Mammary epithelial cell (primary cell): ENCODE data around the gene CCDC88B.
A peak's percentile ranks its signal among the peaks of the same experiment; 100 is the strongest.

Source experiments
- EZH2 ChIP-seq: IDR thresholded peaks from 2 replicates; pipeline ENCODE4 v1.6.1; 2012; ENCODE audit warnings: low read length, inconsistent platforms, borderline replicate concordance
- TF ChIP-seq, protein P1 (sequence below), 2 donors: IDR thresholded peaks in 1 of 2; conservative IDR thresholded peaks in 1 of 2; 2 replicates each; pipeline ENCODE4 v1.5.1; 2011 to 2012; ENCODE audit warnings: inconsistent platforms in 2 of 2, low read length in 2 of 2, mild to moderate bottlenecking in 2 of 2, control low read depth in 1 of 2, low read depth in 1 of 2; ENCODE audit not compliant: insufficient read depth in 1 of 2; ENCODE audit errors: extremely low read depth in 1 of 2

DNA sequence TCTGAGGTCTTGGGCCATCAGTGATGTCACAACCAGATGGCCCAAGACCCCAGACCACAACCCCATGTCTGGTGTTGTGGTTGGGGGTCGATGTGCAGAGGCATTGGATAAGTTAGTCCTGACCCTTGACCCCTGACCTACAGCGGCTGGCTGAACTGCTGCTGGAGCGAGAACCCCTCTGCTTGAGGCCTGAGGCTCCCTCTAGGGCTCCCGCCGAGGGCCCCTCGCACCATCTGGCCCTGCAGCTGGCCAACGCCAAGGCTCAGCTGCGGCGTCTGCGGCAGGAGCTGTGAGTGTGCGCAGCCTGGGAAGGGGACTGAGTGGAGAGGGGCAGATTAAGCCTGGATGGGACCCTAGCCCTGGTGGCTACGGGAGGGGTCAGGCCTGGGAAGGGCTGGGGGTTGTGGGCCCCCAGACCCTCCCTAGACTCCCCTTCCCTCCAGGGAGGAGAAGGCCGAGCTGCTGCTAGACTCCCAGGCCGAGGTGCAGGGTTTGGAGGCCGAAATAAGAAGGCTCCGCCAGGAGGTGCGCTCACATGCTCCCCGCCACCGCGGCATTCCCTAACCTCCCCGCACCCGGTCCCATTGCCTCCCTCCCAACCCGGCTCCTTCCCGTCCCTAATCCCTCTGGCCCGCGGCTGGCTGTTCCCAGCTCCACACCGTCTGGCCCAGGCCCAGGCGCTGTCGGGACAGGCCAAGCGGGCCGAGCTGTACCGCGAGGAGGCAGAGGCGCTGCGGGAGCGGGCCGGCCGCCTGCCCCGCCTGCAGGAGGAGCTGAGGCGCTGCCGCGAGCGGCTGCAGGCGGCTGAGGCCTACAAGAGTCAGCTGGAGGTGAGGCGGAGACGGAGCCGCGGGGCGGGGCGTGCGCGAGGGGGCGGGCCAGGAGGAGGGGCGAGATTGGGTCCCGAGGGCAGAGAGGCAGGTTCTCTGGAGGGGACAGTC, 2.1 kb downstream of the CCDC88B start:
- no peak for TF ChIP-seq EZH2
- TF ChIP-seq, protein P1, sequence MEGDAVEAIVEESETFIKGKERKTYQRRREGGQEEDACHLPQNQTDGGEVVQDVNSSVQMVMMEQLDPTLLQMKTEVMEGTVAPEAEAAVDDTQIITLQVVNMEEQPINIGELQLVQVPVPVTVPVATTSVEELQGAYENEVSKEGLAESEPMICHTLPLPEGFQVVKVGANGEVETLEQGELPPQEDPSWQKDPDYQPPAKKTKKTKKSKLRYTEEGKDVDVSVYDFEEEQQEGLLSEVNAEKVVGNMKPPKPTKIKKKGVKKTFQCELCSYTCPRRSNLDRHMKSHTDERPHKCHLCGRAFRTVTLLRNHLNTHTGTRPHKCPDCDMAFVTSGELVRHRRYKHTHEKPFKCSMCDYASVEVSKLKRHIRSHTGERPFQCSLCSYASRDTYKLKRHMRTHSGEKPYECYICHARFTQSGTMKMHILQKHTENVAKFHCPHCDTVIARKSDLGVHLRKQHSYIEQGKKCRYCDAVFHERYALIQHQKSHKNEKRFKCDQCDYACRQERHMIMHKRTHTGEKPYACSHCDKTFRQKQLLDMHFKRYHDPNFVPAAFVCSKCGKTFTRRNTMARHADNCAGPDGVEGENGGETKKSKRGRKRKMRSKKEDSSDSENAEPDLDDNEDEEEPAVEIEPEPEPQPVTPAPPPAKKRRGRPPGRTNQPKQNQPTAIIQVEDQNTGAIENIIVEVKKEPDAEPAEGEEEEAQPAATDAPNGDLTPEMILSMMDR (conservative IDR thresholded peaks at IDR 0.05 in 1 of 2, IDR thresholded peaks at IDR 0.05 in 1 of 2; ENCODE audit: extremely low read depth in 1 of 2, insufficient read depth in 1 of 2, low read depth in 1 of 2, low read length in 2 of 2), result peak; percentile 11 to 64
